GM13977 (cell line): Measurements from ENCODE around the gene PSMG3.

ENCODE experiments used
- DNase-seq: peaks from one replicate; pipeline ENCODE4 v3.0.0; 2012; ENCODE audit warnings: low spot score
- CTCF ChIP-seq: IDR thresholded peaks from 2 replicates; pipeline ENCODE4 v1.5.1; 2012; ENCODE audit warnings: mild to moderate bottlenecking, control low read depth; ENCODE audit not compliant: insufficient read depth; ENCODE audit errors: extremely low read depth, missing control alignments
- in situ Hi-C: fragments of 300-500 bp; cut with MboI; formaldehyde crosslinking; loops from one replicate; pipeline ENCODE4 v1.12.0; 2022; ENCODE audit warnings: low sequenced_read_pairs, low pct_unique_long_range_greater_than_20kb, mixed read lengths, inconsistent platforms; ENCODE audit not compliant: unreplicated experiment

Gene PSMG3

GRCh38 chr7:1559626-1560590 lies 9.9 kb downstream of the PSMG3 start:
- in situ Hi-C loops, result loop anchor here (25.0 kb wide), 1 partner anchor 777 kb away; no protein-coding TSS in a partner anchor
- no peak for DNase-seq

GRCh38 chr7:1558841-1559625 lies 10.8 kb downstream of the PSMG3 start:
- in situ Hi-C loops, result loop anchor here (25.0 kb wide), 1 partner anchor 778 kb away; no protein-coding TSS in a partner anchor
- TF ChIP-seq CTCF, result no peak
- DNase-seq, result no peak

More at GRCh38 chr7:1559626-1560590, 9.9 kb downstream of the PSMG3 start:
- no peak for TF ChIP-seq CTCF

GRCh38 chr7:1558181-1558811 lies 11.5 kb downstream of the PSMG3 start:
- peak; percentile 23 for TF ChIP-seq CTCF
- no peak for DNase-seq
- in situ Hi-C loops, result loop anchor here (25.0 kb wide), 1 partner anchor 779 kb away; no protein-coding TSS in a partner anchor

- no peak for DNase-seq
- TF ChIP-seq CTCF, result no peak
- in situ Hi-C loops, result loop anchor here (25.0 kb wide), 1 partner anchor 780 kb away; no protein-coding TSS in a partner anchor
These were observed 12.1 kb downstream of the PSMG3 start for GRCh38 chr7:1557771-1558170.

GRCh38 chr7:1557006-1557405 lies 12.8 kb downstream of the PSMG3 start:
- in situ Hi-C loops, result loop anchor here (25.0 kb wide), 1 partner anchor 780 kb away; no protein-coding TSS in a partner anchor
- no peak for TF ChIP-seq CTCF
- DNase-seq, result no peak
